NOMO-1 treated with DMSO at 0.1 percent for 48 hours (cell line): ENCODE measurements around the gene SULT1C2.
A peak's percentile ranks its signal among the peaks of the same experiment; 100 is the strongest.
"Not testable (repeated sequence)": the region's sequence is repeated elsewhere in the genome, so short reads cannot be mapped to it uniquely, and the experiment has no call there.

Experiments
- DNase-seq: peaks from one replicate; lab custom pipeline; 2025; ENCODE audit not compliant: unreplicated experiment; lab: John Stamatoyannopoulos, UW

Gene SULT1C2

DNA sequence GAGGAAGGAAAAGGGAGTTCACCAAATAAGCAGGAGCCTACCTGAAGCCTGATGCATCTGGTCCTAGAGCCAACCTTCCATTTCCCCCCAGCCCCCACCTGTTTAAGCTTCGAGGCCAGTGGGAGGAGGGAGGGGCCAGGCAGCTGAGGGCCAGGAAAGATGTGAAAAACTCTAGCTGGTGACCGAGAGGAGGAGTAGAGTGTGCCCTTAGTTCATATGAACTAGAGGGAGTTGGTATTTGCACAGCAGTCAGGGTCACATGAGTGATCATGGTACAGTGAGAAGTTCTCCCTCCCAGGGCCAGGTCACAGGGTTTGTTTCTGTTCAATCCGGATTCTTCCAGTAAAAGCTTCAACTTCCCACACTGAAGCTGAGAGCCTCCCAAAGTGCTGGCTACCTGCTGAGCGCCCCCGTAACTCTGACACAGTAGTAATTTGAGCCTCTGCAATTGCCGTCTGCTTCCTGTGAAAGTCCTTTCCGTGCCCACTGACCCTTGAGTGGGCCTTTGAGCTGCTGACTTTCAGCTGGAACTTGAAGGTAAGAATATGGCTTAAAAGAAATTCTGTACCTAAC lies at the start of gene SULT1C2:
Gene SULT1C2 (plus strand): TSS at position 362 of the 573 bp plus-strand sequence. CDS start 4,773 bp downstream, outside the sequence.
- no peak for DNase-seq

DNA sequence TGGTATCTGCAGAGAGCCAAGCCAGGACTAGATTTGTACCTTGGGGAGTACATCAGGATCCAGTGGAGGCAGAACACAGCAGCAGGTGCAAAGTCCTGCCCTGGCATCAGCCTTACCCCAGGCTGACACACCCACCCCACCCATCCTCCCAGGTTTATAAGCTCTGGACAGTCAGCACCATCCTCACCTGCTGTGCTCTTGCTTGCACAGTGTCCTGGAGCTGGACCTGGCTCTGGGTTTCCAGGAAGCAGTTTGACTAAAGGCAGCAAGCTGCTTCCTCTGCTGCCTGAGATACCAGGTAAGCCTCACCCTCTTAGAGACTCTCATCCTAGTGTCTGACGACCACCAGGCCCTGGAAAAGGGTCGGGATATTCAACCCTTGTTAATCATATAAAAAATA lies 48.9 kb upstream of the SULT1C2 start, which contains the start of gene SULT1C3:
Gene SULT1C3 (plus strand): TSS at position 183 of the 400 bp plus-strand sequence. CDS start 7,227 bp downstream, outside the sequence.
- no peak for DNase-seq

GRCh38 chr2:108240966-108241365 lies 47.7 kb upstream of the SULT1C2 start:
- DNase-seq = no peak

DNA sequence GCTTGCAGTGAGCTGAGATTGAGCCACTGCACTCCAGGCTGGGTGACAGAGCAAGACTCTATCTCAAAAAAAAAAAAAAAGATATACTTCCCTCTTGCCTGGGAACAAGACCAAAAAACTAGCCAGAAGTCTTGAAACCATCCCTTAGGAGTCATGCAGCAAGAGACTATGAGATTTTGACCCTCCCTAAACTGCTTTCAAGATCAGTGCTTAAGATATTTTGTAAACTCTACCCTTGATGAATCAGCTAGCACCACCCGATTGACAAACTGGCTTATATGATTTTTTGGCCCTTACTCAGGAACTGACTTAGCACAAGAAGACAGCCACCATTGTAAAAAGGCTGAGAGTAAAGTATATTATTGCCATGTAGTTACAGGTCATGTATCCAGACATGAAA lies 45.1 kb upstream of the SULT1C2 start:
- DNase-seq = no peak

GRCh38 chr2:108244667-108245414 lies 43.9 kb upstream of the SULT1C2 start:
- DNase-seq = no peak

DNA sequence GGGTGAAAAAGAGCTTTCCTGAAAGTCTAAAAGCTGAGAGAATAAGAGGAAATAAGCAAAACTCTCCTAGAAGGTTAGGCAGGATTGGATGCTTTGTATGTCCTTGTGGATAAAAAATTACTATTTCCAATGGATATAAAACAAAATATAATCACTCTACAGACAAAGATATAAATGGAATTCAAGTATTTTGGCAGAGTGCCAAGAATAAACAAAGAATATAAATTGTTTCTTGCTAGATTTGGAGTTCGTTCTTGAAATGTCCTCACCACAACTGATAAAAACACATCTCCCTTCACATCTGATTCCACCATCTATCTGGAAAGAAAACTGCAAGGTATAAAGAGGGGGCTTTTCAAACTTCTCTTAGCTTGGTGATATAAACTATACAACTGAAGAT lies 35.6 kb upstream of the SULT1C2 start:
- DNase-seq = no peak

DNA sequence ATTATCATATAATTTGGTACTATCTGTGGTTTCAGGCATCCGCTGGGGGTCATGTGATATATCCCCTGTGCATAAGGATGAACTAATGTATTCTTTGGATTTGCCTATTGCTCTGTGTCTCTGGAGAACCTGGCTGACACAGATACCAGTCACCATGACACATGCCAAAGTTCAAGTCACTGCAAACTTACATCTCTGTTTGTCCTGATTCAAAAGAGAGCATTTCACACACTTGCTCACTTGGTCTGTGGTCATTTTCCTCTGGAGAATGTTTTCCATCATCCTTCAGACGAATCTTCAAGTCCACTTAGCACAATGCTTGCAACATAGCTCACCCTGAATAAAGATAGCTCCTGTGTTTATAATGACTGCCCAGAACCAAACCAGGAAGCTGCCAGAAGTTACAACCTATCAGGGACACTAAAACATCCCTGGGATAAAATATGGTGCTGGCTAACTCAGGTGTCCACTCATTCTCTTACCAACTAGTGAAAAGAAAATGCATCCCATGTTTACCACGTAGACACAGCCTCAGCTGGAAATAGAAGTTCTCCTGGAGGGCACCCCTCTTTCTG lies 30.9 kb upstream of the SULT1C2 start:
- DNase-seq = no peak

DNA sequence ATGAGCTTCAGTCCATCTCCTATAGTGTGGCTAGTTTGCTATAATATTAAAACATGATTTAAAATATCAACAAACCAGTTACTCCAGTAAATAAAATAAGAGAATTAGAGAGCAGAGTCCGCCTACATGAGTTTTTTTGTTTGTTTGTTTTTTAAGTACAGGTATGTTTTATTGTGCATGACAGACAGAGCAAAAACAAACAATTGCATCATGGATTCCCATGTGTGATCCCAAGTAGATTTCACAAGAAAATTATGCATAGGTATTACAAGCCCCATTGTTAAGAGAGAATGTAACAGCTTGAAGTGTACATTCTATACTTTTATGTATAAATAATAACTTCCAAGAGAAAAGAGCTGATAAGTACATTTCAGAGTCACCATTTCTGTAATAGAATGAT lies 27.9 kb upstream of the SULT1C2 start:
- DNase-seq = no peak

GRCh38 chr2:108262036-108262435 lies 26.7 kb upstream of the SULT1C2 start:
- DNase-seq = no peak

- DNase-seq = no peak
Observed at GRCh38 chr2:108263401-108263800, 25.3 kb upstream of the SULT1C2 start.

DNA sequence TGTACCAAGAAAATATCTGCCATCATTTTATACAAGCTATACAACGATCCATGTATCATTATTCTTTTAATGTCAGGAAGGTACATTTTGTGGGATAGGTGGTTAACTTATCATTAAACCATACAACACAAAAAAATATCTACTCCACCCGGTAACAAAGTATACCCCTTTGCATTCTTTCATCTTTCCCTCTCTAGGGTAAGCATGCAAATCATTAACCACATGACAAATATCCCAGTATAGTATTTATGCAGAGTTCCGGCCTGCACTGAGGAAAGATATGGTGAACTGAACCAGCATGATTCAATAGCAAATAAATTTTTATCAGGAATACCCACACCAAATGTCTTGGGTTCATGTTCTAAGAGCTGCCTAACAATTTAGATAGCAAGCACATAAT lies 22.5 kb upstream of the SULT1C2 start:
- no peak for DNase-seq

- DNase-seq = peak; percentile 41
Observed at GRCh38 chr2:108267101-108267500, 21.6 kb upstream of the SULT1C2 start.

DNA sequence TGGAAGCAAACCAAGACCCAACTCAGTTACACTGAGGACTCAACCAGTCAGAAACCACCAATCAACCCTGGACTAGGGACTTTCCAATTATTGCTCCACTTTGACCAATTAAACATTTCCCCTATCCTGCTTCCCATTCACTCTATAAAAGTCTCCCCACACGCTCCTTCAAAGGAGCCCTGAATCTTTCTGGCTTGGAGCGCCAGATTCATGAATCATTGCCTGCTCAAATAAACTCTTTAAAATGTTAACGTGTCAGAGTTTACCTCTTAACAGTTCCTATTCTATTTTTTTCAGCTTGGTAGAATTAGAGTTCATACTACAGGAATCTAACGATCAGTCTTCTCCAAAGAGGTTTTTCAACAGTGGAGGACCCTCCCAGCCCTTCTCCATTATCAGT lies 20.7 kb upstream of the SULT1C2 start:
- no peak for DNase-seq

DNA sequence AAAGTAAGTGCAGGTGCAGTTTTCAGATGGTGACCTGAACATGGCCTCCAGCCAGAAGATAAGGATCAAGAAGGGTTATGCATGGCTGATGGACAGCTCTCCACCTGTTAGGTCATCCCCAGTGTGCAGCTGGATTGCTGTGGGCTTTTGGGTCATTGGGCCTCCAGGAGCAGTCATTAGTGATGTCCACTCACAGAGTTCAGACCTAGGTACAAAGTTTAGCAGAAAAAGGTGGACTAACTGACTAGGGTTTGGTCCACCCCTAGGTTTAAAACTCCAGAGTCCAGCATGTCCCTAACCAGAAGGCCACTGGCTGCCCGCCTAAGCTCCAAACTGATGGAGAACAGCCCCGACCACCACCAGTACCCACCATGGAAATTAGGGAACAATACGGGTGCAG lies 18.3 kb upstream of the SULT1C2 start:
- DNase-seq = no peak

- no peak for DNase-seq
Observed at GRCh38 chr2:108270768-108271506, 17.8 kb upstream of the SULT1C2 start.

- no peak for DNase-seq
Observed at GRCh38 chr2:108271691-108272253, 16.9 kb upstream of the SULT1C2 start.

DNA sequence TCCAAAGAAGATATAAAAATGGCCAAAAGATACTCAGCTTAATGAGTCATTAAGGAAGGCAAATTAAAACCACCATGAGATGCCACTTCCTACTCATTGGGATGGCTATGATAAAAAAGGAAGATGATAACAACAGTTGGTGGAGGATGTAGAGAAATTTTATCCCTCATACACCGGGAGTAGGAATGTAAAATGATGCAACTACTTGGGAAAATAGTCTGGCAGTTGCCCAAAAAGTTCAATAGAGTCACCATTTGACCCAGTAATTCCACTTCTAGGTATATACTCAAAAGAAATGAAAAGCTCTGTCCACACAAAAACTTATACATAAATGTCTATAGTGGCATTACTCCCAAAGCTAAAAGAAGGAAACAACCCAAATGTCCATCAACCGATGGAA lies 10.1 kb upstream of the SULT1C2 start:
- no peak for DNase-seq

- DNase-seq = no peak
Observed at GRCh38 chr2:108279468-108279867, 9.2 kb upstream of the SULT1C2 start.

DNA sequence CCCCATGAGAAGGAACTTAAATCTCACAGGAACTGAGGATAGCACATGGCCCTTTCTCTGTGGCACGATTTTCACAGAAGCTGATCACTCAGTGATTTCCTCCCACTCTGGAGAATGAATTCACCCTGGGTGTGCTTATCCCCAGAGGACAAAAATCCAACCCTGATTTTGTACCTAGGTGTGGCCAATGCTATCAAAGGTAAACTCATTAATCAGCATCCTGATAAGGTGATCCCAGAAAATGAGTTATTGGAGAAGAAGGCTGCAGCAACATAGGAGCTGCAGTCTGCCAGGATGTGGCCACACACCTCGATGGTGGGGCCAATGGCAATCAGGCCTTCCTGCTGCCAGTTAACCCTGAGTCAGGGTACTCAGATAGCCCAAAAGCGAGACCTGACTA lies 8.2 kb upstream of the SULT1C2 start:
- DNase-seq = no peak

- DNase-seq = not testable (repeated sequence)
Observed at GRCh38 chr2:108284566-108284965, 4.1 kb upstream of the SULT1C2 start.

GRCh38 chr2:108285616-108286015 lies 3.1 kb upstream of the SULT1C2 start:
- no peak for DNase-seq
